Endothelial cell of umbilical vein (primary cell): Measurements from ENCODE around the gene FYB1. TPM values are rescaled to one million over a fixed set of nuclear protein-coding genes. Genes with fewer than 3 reads are reported as not detected.

ENCODE experiments used
- BruUV-seq: library from RNA; stranded (reverse); fragments of 400-500 nt; replicated peaks from 2 replicates; lab custom pipeline; 2021; lab: Mats Ljungman, UMichigan
- CTCF ChIA-PET: fragments of 300-600, 350-600 bp; sonication (Branson Sonifier 250); formaldehyde crosslinking; loops from one replicate; lab custom pipeline; 2021; ENCODE audit warnings: antibody characterized with exemption, inconsistent platforms; lab: Charles Lee
- POLR2A ChIA-PET: fragments of 300-600, 350-600 bp; sonication (Branson Sonifier 250); formaldehyde crosslinking; loops from one replicate; lab custom pipeline; 2021; ENCODE audit warnings: antibody characterized with exemption, inconsistent platforms; lab: Charles Lee
- DNase-seq: peaks from one replicate; pipeline ENCODE4 v3.0.0-alpha.2; 2011; ENCODE audit warnings: low read depth, low spot score
- FAIRE-seq: peaks from 2 replicates; lab custom pipeline; 2011; peaks lifted over from hg19 to GRCh38; lab: Jason Lieb, UNC
- H2AFZ ChIP-seq: 2 replicates; pipeline ENCODE4 v1.6.0; 2012; ENCODE audit warnings: low read depth, low read length, control low read depth, inconsistent platforms
- H3K27ac ChIP-seq: 2 replicates; pipeline ENCODE4 v1.5.1; 2011; ENCODE audit warnings: low read depth, mild to moderate bottlenecking, control low read depth, low read length, moderate library complexity; ENCODE audit not compliant: insufficient read depth
- H3K27me3 ChIP-seq, 2 experiments: 2 replicates each; pipeline versions ENCODE4 v1.6.0 to v1.6.1; 2011; ENCODE audit warnings: low read length in 2 of 2, mixed read lengths in 1 of 2; ENCODE audit not compliant: control insufficient read depth in 2 of 2, insufficient read depth in 2 of 2
- H3K36me3 ChIP-seq, 2 experiments: 2 replicates in 1 of 2; 3 replicates in 1 of 2; pipeline ENCODE4 v1.5.1; 2011; ENCODE audit warnings: low read length in 2 of 2, mild to moderate bottlenecking in 1 of 2, moderate library complexity in 1 of 2; ENCODE audit not compliant: control insufficient read depth in 2 of 2, insufficient read depth in 2 of 2; ENCODE audit errors: extremely low read depth in 1 of 2
- H3K4me1 ChIP-seq: 3 replicates; pipeline ENCODE4 v1.5.1; 2011; ENCODE audit warnings: mild to moderate bottlenecking, low read length; ENCODE audit not compliant: control insufficient read depth, insufficient read depth; ENCODE audit errors: extremely low read depth
- H3K4me2 ChIP-seq: 2 replicates; pipeline ENCODE4 v1.6.1; 2011; ENCODE audit warnings: low read length, control low read depth, mixed read lengths; ENCODE audit not compliant: insufficient read depth
- H3K4me3 ChIP-seq, 3 experiments: fragments of 200-600 bp in 1 of 3; sonication (generic), shearing (Covaris generic) in 1 of 3; replicated peaks in 1 of 3; 2 replicates each; pipeline ENCODE4 v1.5.1; 2011 to 2016; ENCODE audit warnings: control low read depth in 3 of 3, low read length in 3 of 3, mild to moderate bottlenecking in 2 of 3, inconsistent platforms in 1 of 3, low read depth in 1 of 3, moderate library complexity in 1 of 3; ENCODE audit not compliant: insufficient read depth in 1 of 3
- H3K79me2 ChIP-seq: 2 replicates; pipeline ENCODE4 v1.6.0; 2012; ENCODE audit warnings: low read length, inconsistent platforms; ENCODE audit not compliant: control insufficient read depth, insufficient read depth
- H3K9ac ChIP-seq: replicated peaks from 2 replicates; pipeline ENCODE3; 2011; ENCODE audit warnings: low read length, control low read depth; ENCODE audit not compliant: insufficient read depth; ENCODE audit errors: extremely low read depth
- H3K9me1 ChIP-seq: replicated peaks from 3 replicates; pipeline ENCODE4 v1.6.0; 2011; ENCODE audit warnings: mild to moderate bottlenecking, low read length; ENCODE audit not compliant: control insufficient read depth, insufficient read depth; ENCODE audit errors: extremely low read depth
- H3K9me3 ChIP-seq: replicated peaks from 2 replicates; pipeline ENCODE4 v1.5.1; 2012; ENCODE audit warnings: low read length, inconsistent platforms; ENCODE audit not compliant: control insufficient read depth, insufficient read depth
- H4K20me1 ChIP-seq: replicated peaks from 2 replicates; pipeline ENCODE3; 2011; ENCODE audit warnings: mild to moderate bottlenecking, low read length; ENCODE audit not compliant: control insufficient read depth, insufficient read depth; ENCODE audit errors: extremely low read depth
- CTCF ChIP-seq, 2 donors: IDR thresholded peaks; 1 replicate in 1 of 2; 2 replicates in 1 of 2; pipeline ENCODE4 v1.5.1; 2011; ENCODE audit warnings: low read length in 2 of 2, mild to moderate bottlenecking in 2 of 2, moderate library complexity in 2 of 2, control low read depth in 1 of 2, inconsistent platforms in 1 of 2, low read depth in 1 of 2; ENCODE audit not compliant: insufficient read depth in 1 of 2; ENCODE audit errors: extremely low read depth in 1 of 2
- EZH2 ChIP-seq: IDR thresholded peaks from 2 replicates; pipeline ENCODE4 v1.6.1; 2012; ENCODE audit warnings: borderline replicate concordance, low read depth, mild to moderate bottlenecking, moderate library complexity, low read length, inconsistent platforms; ENCODE audit not compliant: severe bottlenecking
- FOS ChIP-seq: IDR thresholded peaks from 2 replicates; pipeline ENCODE4 v1.6.1; 2011; ENCODE audit warnings: mild to moderate bottlenecking, low read length, moderate library complexity, borderline replicate concordance; ENCODE audit not compliant: insufficient read depth
- GATA2 ChIP-seq: IDR thresholded peaks from 2 replicates; pipeline ENCODE4 v1.7.0; 2011; ENCODE audit warnings: low read depth, mild to moderate bottlenecking, moderate library complexity, mixed read lengths, low read length; ENCODE audit not compliant: insufficient read length, insufficient read depth
- JUN ChIP-seq: IDR thresholded peaks from 2 replicates; pipeline ENCODE4 v1.6.1; 2011; ENCODE audit warnings: borderline replicate concordance, low read depth; ENCODE audit not compliant: insufficient read length, insufficient read depth
- MAX ChIP-seq: IDR thresholded peaks from 2 replicates; pipeline ENCODE4 v1.6.1; 2011; ENCODE audit not compliant: insufficient read depth, insufficient read length
- MYC ChIP-seq: IDR thresholded peaks from one replicate; pipeline ENCODE4 v1.6.1; 2011; ENCODE audit warnings: mild to moderate bottlenecking, low read depth, low read length
- POLR2A ChIP-seq: IDR thresholded peaks from 2 replicates; pipeline ENCODE4 v1.6.1; 2012; ENCODE audit warnings: low read depth, mild to moderate bottlenecking, control low read depth, low read length
- POLR2AphosphoS5 ChIP-seq: IDR thresholded peaks from 2 replicates; pipeline ENCODE4 v1.6.1; 2012; ENCODE audit warnings: low read depth, mild to moderate bottlenecking, control low read depth, low read length, moderate library complexity; ENCODE audit not compliant: insufficient read depth
- dilution Hi-C: fragments of 300-500 bp; cut with MboI; formaldehyde crosslinking; loops from one replicate; pipeline ENCODE4 v1.15.0; 2019; ENCODE audit warnings: low sequenced_read_pairs; ENCODE audit not compliant: extremely low pct_ligation_motif_present
- intact Hi-C: fragments of 100-400 bp; cut with micrococcal nuclease; formaldehyde crosslinking; loops from one replicate; pipeline ENCODE4 v1.10.0; 2022
- polyA plus RNA-seq, 4 experiments: library from polyadenylated mRNA; depleted of rRNA in 3 of 4; stranded (reverse) in 3 of 4; unstranded in 1 of 4; fragments of >200 nt; gene quantifications; 2 replicates each; pipeline versions ENCODE4 v1.2.1 to v1.2.3, GENCODE V29; 2011 to 2012; ENCODE audit warnings: missing spikeins in 1 of 4
- total RNA-seq: library from RNA; stranded (reverse); gene quantifications from 2 replicates; pipeline ENCODE4 v1.2.3, GENCODE V29; 2021

FYB1 gene
- total and polyA plus RNA-seq, 2 donors (not counting 3 experiments of a cell fraction or from before 2014, with no cell fraction given), result 0.44 TPM; not detected in 1

- Histone ChIP-seq H3K4me3 (no peak overlapping the region), H3K79me2 (no peaks in the 10 kb centered on the region), H3K4me2 (no peak overlapping the region), H3K9ac (no peak overlapping the region), H3K36me3 (no peaks in the 10 kb centered on the region), H3K4me1 (no peaks in the 10 kb centered on the region), H3K9me1 (no peaks in the 10 kb centered on the region), H2AFZ (no peak overlapping the region), H3K27ac (no peak overlapping the region), H4K20me1 (no peaks in the 10 kb centered on the region), H3K27me3 (no peaks in the 10 kb centered on the region), H3K9me3 (no peaks in the 10 kb centered on the region)
- CTCF ChIA-PET, result interaction anchor here (3.4 kb wide), 1 partner anchor 50 kb away, joined by 14 read pairs; no protein-coding TSS in a partner anchor
- intact Hi-C loops, result no loop called here
- BruUV-seq, result no TSS peak
- DNase-seq (no peak), FAIRE-seq (no peak)
- POLR2A ChIA-PET, result no interaction called here
- dilution Hi-C loops, result no loop called here
- TF ChIP-seq CTCF (IDR thresholded peaks at IDR 0.05; ENCODE audit: extremely low read depth in 1 of 2, insufficient read depth in 1 of 2, low read depth in 1 of 2, low read length in 2 of 2) (no peak), POLR2AphosphoS5 (no peak), MAX (no peak), JUN (no peak), POLR2A (no peak), FOS (no peak), MYC (no peak), GATA2 (no peak), EZH2 (no peak)
Observed at GRCh38 chr5:39267186-39267585, 47.8 kb upstream of the FYB1 start.
